HG03558 (cell line): ENCODE results near the gene TCOF1.
"Not testable (repeated sequence)": the region's sequence is repeated elsewhere in the genome, so short reads cannot be mapped to it uniquely, and the experiment has no call there.

Source experiments
- ATAC-seq: cut with Tn5 transposase; IDR thresholded peaks from one replicate; pipeline ENCODE4 v1.9.1; 2021; ENCODE audit warnings: moderate number of reproducible peaks; ENCODE audit not compliant: unreplicated experiment; ENCODE audit errors: extremely low read depth

The TCOF1 gene

GRCh38 chr5:150413176-150413901, 55.8 kb downstream of the TCOF1 start:
- ATAC-seq: no peak

GRCh38 chr5:150413902-150414790, 56.6 kb downstream of the TCOF1 start:
- ATAC-seq: not testable (repeated sequence)

GRCh38 chr5:150419630-150420270, 62.3 kb downstream of the TCOF1 start:
- ATAC-seq: no peak

GRCh38 chr5:150422075-150422474, 64.6 kb downstream of the TCOF1 start:
- no peak for ATAC-seq

- ATAC-seq: no peak
Measured at GRCh38 chr5:150422758-150423157, 65.3 kb downstream of the TCOF1 start.

GRCh38 chr5:150426165-150426564, 68.7 kb downstream of the TCOF1 start:
- not testable (repeated sequence) for ATAC-seq

- no peak for ATAC-seq
Measured at GRCh38 chr5:150428106-150428876, 70.8 kb downstream of the TCOF1 start.

- no peak for ATAC-seq
Measured at GRCh38 chr5:150428978-150429377, 71.5 kb downstream of the TCOF1 start.

- ATAC-seq: no peak
Measured at GRCh38 chr5:150429410-150429873, 71.9 kb downstream of the TCOF1 start.

- ATAC-seq: no peak
Measured at GRCh38 chr5:150431048-150431447, 73.6 kb downstream of the TCOF1 start.

GRCh38 chr5:150431574-150431973, 74.1 kb downstream of the TCOF1 start:
- no peak for ATAC-seq

- ATAC-seq: no peak
Measured at GRCh38 chr5:150434464-150434863, 77.0 kb downstream of the TCOF1 start.

GRCh38 chr5:150436141-150436680, 78.7 kb downstream of the TCOF1 start:
- ATAC-seq: peak; percentile 83

GRCh38 chr5:150438873-150439546, 81.5 kb downstream of the TCOF1 start:
- no peak for ATAC-seq

GRCh38 chr5:150440948-150441812, 83.7 kb downstream of the TCOF1 start:
- ATAC-seq: no peak

- ATAC-seq: no peak
Measured at GRCh38 chr5:150441813-150442698, 84.6 kb downstream of the TCOF1 start.

- no peak for ATAC-seq
Measured at GRCh38 chr5:150442699-150443080, 85.2 kb downstream of the TCOF1 start.
